ENCODE results near the gene RAP2B. TPM values are rescaled to one million over a fixed set of nuclear protein-coding genes. Genes with fewer than 3 reads are reported as not detected.
"Not testable (repeated sequence)": the region's sequence is repeated elsewhere in the genome, so short reads cannot be mapped to it uniquely, and the experiment has no call there.

Gene RAP2B
- total RNA-seq, result 10 to 100 TPM in 1 of 2 donors, 1 to 10 TPM in 1; 8.6 to 11.8 TPM
- polyA plus RNA-seq (ENCODE audit: insufficient read depth, low read depth, low replicate concordance), result 3.9 TPM
- long read RNA-seq, donor 1, full-length matches to known transcripts, result 65 of 65 reads
- long read RNA-seq, donor 1, partial matches to known transcripts, result 0 of 65 reads
- long read RNA-seq, donor 1, other reads (novel, unspliced or antisense), result 0 of 65 reads
- long read RNA-seq, donor 2, full-length matches to known transcripts, result 22 of 22 reads
- long read RNA-seq, donor 2, partial matches to known transcripts, result 0 of 22 reads
- long read RNA-seq, donor 2, other reads (novel, unspliced or antisense), result 0 of 22 reads

GRCh38 chr3:153161714-153162512 lies at the start of gene RAP2B:
Gene RAP2B, plus strand, starts transcription at chr3:153162226. Its CDS starts 468 bp downstream, at chr3:153162694.
- DNase-seq, result peak; percentile 98
- Histone ChIP-seq H3K9me3 (no peaks in the 10 kb centered on the region), H3K27ac (peak within 1 kb of the TSS; percentile 79 to 94), H3K4me3 (peak within 1 kb of the TSS; percentile 77 to 96), H3K36me3 (ENCODE audit: low read depth, missing control alignments) (no peaks in the 10 kb centered on the region), H3K27me3 (no peaks in the 10 kb centered on the region), H3K4me1 (no peaks in the 10 kb centered on the region)
- peak; percentile 90 for TF ChIP-seq POLR2A (IDR thresholded peaks at IDR 0.05)
- peak in 1 of 3 experiments; percentile 37 for TF ChIP-seq CTCF (IDR thresholded peaks at IDR 0.05)
- WGBS, 2 donors, result 0 to 1% methylated on average over 30 to 91 of the region's 91 CpGs
- intact Hi-C loops (cut with DNase I; ENCODE audit: low total_unique reads), result no loop called here

- Histone ChIP-seq H3K27me3 (no peaks in the 10 kb centered on the region), H3K4me3 (no peak overlapping the region), H3K27ac (no peak overlapping the region), H3K9me3 (no peaks in the 10 kb centered on the region), H3K36me3 (ENCODE audit: low read depth, missing control alignments) (no peaks in the 10 kb centered on the region), H3K4me1 (no peaks in the 10 kb centered on the region)
- intact Hi-C loops (cut with DNase I; ENCODE audit: low total_unique reads), result no loop called here
- no peak for DNase-seq
- TF ChIP-seq POLR2A (IDR thresholded peaks at IDR 0.05) (no peak), CTCF (IDR thresholded peaks at IDR 0.05) (no peak)
- 91 to 92% methylated on average over 4 of the region's 4 CpGs for WGBS, 2 donors
Measured at GRCh38 chr3:153113541-153113940, 48.5 kb upstream of the RAP2B start.

GRCh38 chr3:153114270-153114669 lies 47.8 kb upstream of the RAP2B start:
- not testable (repeated sequence) for H3K4me1 ChIP-seq

GRCh38 chr3:153115326-153115725 lies 46.7 kb upstream of the RAP2B start:
- H3K4me3 ChIP-seq, result no peak overlapping the region
- no peak for DNase-seq
- no peaks in the 10 kb centered on the region for H3K4me1 ChIP-seq
- 80 to 95% methylated on average over 4 of the region's 4 CpGs for WGBS, 2 donors
- TF ChIP-seq POLR2A (IDR thresholded peaks at IDR 0.05) (no peak), CTCF (IDR thresholded peaks at IDR 0.05) (no peak)
- intact Hi-C loops (cut with DNase I; ENCODE audit: low total_unique reads), result no loop called here
- no peak overlapping the region for H3K27ac ChIP-seq
- H3K36me3 ChIP-seq (ENCODE audit: low read depth, missing control alignments), result no peaks in the 10 kb centered on the region
- no peaks in the 10 kb centered on the region for H3K9me3 ChIP-seq
- H3K27me3 ChIP-seq, result no peaks in the 10 kb centered on the region

More at GRCh38 chr3:153114270-153114669, 47.8 kb upstream of the RAP2B start:
- intact Hi-C loops (cut with DNase I; ENCODE audit: low total_unique reads); H3K36me3 ChIP-seq (ENCODE audit: low read depth, missing control alignments); H3K4me3 ChIP-seq; H3K9me3 ChIP-seq; H3K27me3 ChIP-seq; H3K27ac ChIP-seq; DNase-seq: not testable (repeated sequence)
- WGBS, 2 donors, result 90 to 95% methylated on average over 3 of the region's 3 CpGs

- H3K27ac ChIP-seq, result no peak overlapping the region
- intact Hi-C loops (cut with DNase I; ENCODE audit: low total_unique reads), result no loop called here
Measured at GRCh38 chr3:153127788-153128187, 34.2 kb upstream of the RAP2B start.

More at GRCh38 chr3:153127788-153128187, 34.2 kb upstream of the RAP2B start:
- no peak for DNase-seq
- Histone ChIP-seq H3K4me3 (no peak overlapping the region), H3K36me3 (ENCODE audit: low read depth, missing control alignments) (no peaks in the 10 kb centered on the region), H3K4me1 (no peaks in the 10 kb centered on the region), H3K27me3 (no peaks in the 10 kb centered on the region), H3K9me3 (no peaks in the 10 kb centered on the region)
- no peak for TF ChIP-seq CTCF (IDR thresholded peaks at IDR 0.05)
- no peak for TF ChIP-seq POLR2A (IDR thresholded peaks at IDR 0.05)
- WGBS, 2 donors, result 95 to 97% methylated on average over 1 of the region's 1 CpG
